Transverse colon (tissue), 4 donors: ENCODE results near the gene ZNF208. TPM values are rescaled to one million over a fixed set of nuclear protein-coding genes. Genes with fewer than 3 reads are reported as not detected.

Experiments
- DNase-seq: peaks from one replicate; pipeline ENCODE4 v3.0.0-alpha.2; 2019
- H3K27ac ChIP-seq, 4 donors: fragments of 200-600 bp; sonication (generic); 2 replicates each; pipeline ENCODE4 v1.5.1; 2016 to 2018; ENCODE audit warnings: inconsistent platforms in 4 of 4
- H3K27me3 ChIP-seq: fragments of 200-600 bp; sonication (generic); 2 replicates; pipeline ENCODE4 v1.5.1; 2017; ENCODE audit warnings: inconsistent platforms
- H3K36me3 ChIP-seq, 4 donors: fragments of 200-600 bp; sonication (generic); 2 replicates each; pipeline ENCODE4 v1.5.1; 2017 to 2019; ENCODE audit warnings: inconsistent platforms in 4 of 4
- H3K4me1 ChIP-seq, 4 donors: fragments of 200-600 bp; sonication (generic); 2 replicates each; pipeline ENCODE4 v1.5.1; 2017 to 2020; ENCODE audit warnings: inconsistent platforms in 4 of 4
- H3K4me3 ChIP-seq, 4 donors: fragments of 200-600 bp; sonication (generic); 1 replicate in 1 of 4; 2 replicates in 3 of 4; pipeline versions ENCODE4 v1.5.1 to v1.6.1; 2017 to 2019; ENCODE audit warnings: inconsistent platforms in 4 of 4
- H3K9me3 ChIP-seq, 2 donors: fragments of 200-600 bp; sonication (generic); 2 replicates each; pipeline ENCODE4 v1.5.1; 2017 to 2019; ENCODE audit warnings: inconsistent platforms in 2 of 2
- EP300 ChIP-seq: sonication (generic); formaldehyde crosslinking; IDR thresholded peaks from one replicate; pipeline ENCODE4 v1.6.1; 2017; ENCODE audit warnings: antibody characterized with exemption, low read depth
- POLR2A ChIP-seq: fragments of 450-650 bp; IDR thresholded peaks from one replicate; pipeline ENCODE4 v1.6.1; 2016; ENCODE audit warnings: antibody characterized with exemption, mild to moderate bottlenecking, moderate library complexity
- POLR2AphosphoS5 ChIP-seq, 3 donors: sonication (generic); formaldehyde crosslinking; IDR thresholded peaks; one replicate each; pipeline ENCODE4 v1.6.1; 2016; ENCODE audit warnings: antibody characterized with exemption in 3 of 3
- WGBS, 2 donors: methylation state at CpG; one replicate each; pipeline ENCODE4 v1.1.5; 2018; ENCODE audit warnings: low coverage in 1 of 2; 5-methylcytosine and 5-hydroxymethylcytosine counted together
- in situ Hi-C, 4 donors: fragments of 200-750 bp; cut with MboI; loops; one replicate each; pipeline versions ENCODE4 v1.15.0 to v1.15.1; 2017; ENCODE audit warnings: low sequenced_read_pairs in 3 of 4, low pct_ligation_motif_present in 1 of 4, low pct_unique_long_range_greater_than_20kb in 1 of 4
- intact Hi-C: fragments of 100-400 bp; cut with DNase I; formaldehyde crosslinking; loops from one replicate; pipeline ENCODE4 v1.15.1; 2023; ENCODE audit warnings: low total_unique reads
- total RNA-seq, 4 donors: library from RNA; depleted of rRNA; stranded (reverse); fragments of >200 nt; gene quantifications; one replicate each; pipeline ENCODE4 v1.1.0, GENCODE V29; 2016
- TF ChIP-seq, protein P1 (sequence below), 5 experiments: fragments of 200-600 bp in 3 of 5; fragments of 450-650 bp in 2 of 5; sonication (generic) in 3 of 5; IDR thresholded peaks; 1 replicate in 2 of 5; 2 replicates in 3 of 5; pipeline ENCODE4 v1.5.1; 2016 to 2017; ENCODE audit warnings: antibody characterized with exemption in 5 of 5, inconsistent platforms in 3 of 5, mild to moderate bottlenecking in 2 of 5, moderate library complexity in 1 of 5

The ZNF208 gene
- total RNA-seq, 4 donors from 2014 or later = 1.8 to 3.4 (median 1.9) TPM; not detected in 1

DNA sequence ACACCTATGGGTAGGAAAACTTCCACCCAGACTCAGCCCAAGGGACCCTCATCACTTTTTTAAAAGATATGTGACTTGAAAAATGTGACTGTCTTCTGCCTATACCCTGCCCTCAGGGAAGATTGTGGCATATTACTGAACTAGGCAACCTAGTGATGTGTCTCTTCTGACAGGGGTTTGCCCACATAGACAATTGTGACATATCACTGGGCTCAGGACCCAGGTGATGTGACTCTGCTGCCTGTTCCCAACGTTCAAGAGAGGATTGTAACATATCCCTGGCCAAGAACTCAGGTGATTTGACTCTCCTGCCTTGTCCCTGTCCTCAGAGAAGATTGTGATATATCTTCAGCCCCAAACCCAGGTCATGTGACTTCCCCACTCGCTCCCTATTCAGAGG, 88.5 kb downstream of the ZNF208 start:
- TF ChIP-seq, protein P1, sequence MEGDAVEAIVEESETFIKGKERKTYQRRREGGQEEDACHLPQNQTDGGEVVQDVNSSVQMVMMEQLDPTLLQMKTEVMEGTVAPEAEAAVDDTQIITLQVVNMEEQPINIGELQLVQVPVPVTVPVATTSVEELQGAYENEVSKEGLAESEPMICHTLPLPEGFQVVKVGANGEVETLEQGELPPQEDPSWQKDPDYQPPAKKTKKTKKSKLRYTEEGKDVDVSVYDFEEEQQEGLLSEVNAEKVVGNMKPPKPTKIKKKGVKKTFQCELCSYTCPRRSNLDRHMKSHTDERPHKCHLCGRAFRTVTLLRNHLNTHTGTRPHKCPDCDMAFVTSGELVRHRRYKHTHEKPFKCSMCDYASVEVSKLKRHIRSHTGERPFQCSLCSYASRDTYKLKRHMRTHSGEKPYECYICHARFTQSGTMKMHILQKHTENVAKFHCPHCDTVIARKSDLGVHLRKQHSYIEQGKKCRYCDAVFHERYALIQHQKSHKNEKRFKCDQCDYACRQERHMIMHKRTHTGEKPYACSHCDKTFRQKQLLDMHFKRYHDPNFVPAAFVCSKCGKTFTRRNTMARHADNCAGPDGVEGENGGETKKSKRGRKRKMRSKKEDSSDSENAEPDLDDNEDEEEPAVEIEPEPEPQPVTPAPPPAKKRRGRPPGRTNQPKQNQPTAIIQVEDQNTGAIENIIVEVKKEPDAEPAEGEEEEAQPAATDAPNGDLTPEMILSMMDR (IDR thresholded peaks at IDR 0.05) = no peak
- no peak for TF ChIP-seq EP300
- no peak for TF ChIP-seq POLR2A
- TF ChIP-seq POLR2AphosphoS5 (IDR thresholded peaks at IDR 0.05) = no peak
- H3K36me3 ChIP-seq = no peaks in the 10 kb centered on the region
- H3K4me3 ChIP-seq = no peak overlapping the region
- 10 to 33% methylated on average over 1 to 2 of the region's 2 CpGs for WGBS, 2 donors
- no peaks in the 10 kb centered on the region for H3K27me3 ChIP-seq
- no peaks in the 10 kb centered on the region for H3K4me1 ChIP-seq
- in situ Hi-C loops = no loop called here
- H3K9me3 ChIP-seq = peaks cover 6 to 11% of the 10 kb centered on the region in 2 donors
- no peak overlapping the region for H3K27ac ChIP-seq
- DNase-seq = no peak
- intact Hi-C loops = no loop called here

DNA sequence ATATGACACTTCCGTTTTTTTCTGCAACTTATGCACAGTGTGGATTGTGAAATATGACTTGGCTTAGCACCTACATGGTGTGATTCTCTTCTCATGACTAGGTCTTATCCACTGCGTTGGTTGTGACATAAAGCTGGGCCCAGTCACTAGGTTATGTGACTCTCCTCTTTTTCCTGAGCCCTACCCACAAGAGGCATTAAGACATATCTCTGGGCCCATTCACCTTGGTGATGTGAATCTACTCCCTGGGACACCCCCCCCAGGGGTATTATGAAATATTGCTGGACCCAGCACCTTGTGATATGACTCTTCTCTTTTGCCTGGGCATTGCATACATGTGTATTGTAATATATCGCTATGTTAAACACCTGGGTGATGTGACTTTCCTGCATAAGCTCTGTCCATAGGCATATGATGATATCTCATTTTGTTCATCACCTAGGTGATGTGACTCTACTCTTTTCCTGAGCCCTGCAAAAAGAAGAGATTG, 89.0 kb downstream of the ZNF208 start:
- H3K36me3 ChIP-seq = no peaks in the 10 kb centered on the region
- no peak for DNase-seq
- intact Hi-C loops = no loop called here
- no peak overlapping the region for H3K4me3 ChIP-seq
- no peaks in the 10 kb centered on the region for H3K27me3 ChIP-seq
- no peaks in the 10 kb centered on the region for H3K4me1 ChIP-seq
- H3K27ac ChIP-seq = no peak overlapping the region
- in situ Hi-C loops = no loop called here
- peaks cover 6 to 11% of the 10 kb centered on the region in 2 donors for H3K9me3 ChIP-seq
- TF ChIP-seq EP300 (no peak), POLR2A (no peak), POLR2AphosphoS5 (IDR thresholded peaks at IDR 0.05) (no peak)
- TF ChIP-seq, protein P1 (IDR thresholded peaks at IDR 0.05) = no peak
- whole genome bisulfite sequencing, 2 donors = 86 to 89% methylated on average over 2 to 3 of the region's 3 CpGs

DNA sequence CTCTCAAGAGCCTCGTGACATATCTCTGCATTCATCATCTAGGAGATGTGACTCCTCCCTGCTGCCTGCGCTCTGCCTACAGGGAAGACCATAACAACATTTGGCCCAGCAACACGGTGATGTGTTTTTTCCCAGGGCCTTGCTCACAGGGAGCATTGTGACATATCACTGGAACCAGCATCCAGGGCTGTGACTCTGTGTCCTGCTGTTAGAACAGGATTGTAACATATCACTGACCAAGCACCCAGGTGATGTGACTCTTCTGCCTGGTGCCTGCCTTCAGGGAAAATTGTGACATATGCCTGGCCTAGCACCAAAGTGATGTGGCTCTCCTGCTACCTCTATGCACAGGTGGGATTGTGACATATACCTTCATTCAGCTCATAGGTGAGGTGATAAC, 95.3 kb downstream of the ZNF208 start:
- in situ Hi-C loops = no loop called here
- DNase-seq = no peak
- WGBS, 2 donors = 61 to 83% methylated on average over 1 to 3 of the region's 3 CpGs
- H3K27me3 ChIP-seq = no peaks in the 10 kb centered on the region
- TF ChIP-seq EP300 (no peak), POLR2A (no peak), POLR2AphosphoS5 (IDR thresholded peaks at IDR 0.05) (no peak)
- TF ChIP-seq, protein P1 (IDR thresholded peaks at IDR 0.05) = no peak
- H3K36me3 ChIP-seq = no peaks in the 10 kb centered on the region
- no peak overlapping the region for H3K4me3 ChIP-seq
- intact Hi-C loops = no loop called here
- no peak overlapping the region for H3K27ac ChIP-seq
- H3K4me1 ChIP-seq = no peaks in the 10 kb centered on the region
- peaks cover 0 to 15% of the 10 kb centered on the region in 2 donors for H3K9me3 ChIP-seq

DNA sequence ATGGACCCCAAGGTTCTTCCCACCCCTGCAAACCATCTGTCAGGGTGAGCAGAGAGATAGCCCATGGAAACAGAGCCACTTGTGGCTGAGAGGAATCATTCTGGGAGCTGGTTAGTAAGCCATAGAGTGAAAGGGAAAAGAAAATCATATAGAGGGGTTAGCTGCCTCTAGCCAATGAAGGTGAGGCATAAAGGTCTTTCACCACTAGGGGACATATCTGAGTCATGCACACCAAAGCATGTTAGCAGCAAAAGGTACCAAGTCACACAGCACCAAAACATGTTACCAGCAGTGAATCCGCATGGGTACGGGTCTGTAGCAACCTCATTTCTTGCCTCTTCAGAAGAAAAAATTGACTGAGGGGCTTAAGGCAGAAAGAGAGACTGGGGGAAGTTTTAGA, 98.1 kb downstream of the ZNF208 start:
- in situ Hi-C loops = no loop called here
- WGBS, 2 donors = 71% methylated on average over 2 of the region's 2 CpGs; no CpG with 5 or more reads in 1 of the 2 donors
- Histone ChIP-seq H3K27me3 (no peaks in the 10 kb centered on the region), H3K4me3 (no peak overlapping the region), H3K4me1 (no peaks in the 10 kb centered on the region), H3K27ac (no peak overlapping the region), H3K36me3 (no peaks in the 10 kb centered on the region), H3K9me3 (peaks cover 0 to 9% of the 10 kb centered on the region in 2 donors)
- TF ChIP-seq POLR2A (no peak), POLR2AphosphoS5 (IDR thresholded peaks at IDR 0.05) (no peak), EP300 (no peak)
- TF ChIP-seq, protein P1 (IDR thresholded peaks at IDR 0.05) = no peak
- intact Hi-C loops = no loop called here
- DNase-seq = no peak
